ENCODE data around the gene GRAMD1C.

The GRAMD1C gene

GRCh38 chr3:113983544-113983943, 145.0 kb downstream of the GRAMD1C start:
- H3F3A ChIP-seq (ENCODE audit: insufficient read depth, low read length) = no peaks in the 10 kb centered on the region
- no peaks in the 10 kb centered on the region for H4K20me1 ChIP-seq (ENCODE audit: insufficient read depth, low read length)
- H3K4me3 ChIP-seq (ENCODE audit: low read depth, low read length, poor library complexity, severe bottlenecking) = no peak overlapping the region
- no peaks in the 10 kb centered on the region for H3K9me2 ChIP-seq (ENCODE audit: low read depth, low read length)
- peaks cover 18% of the 10 kb centered on the region for H3K4me1 ChIP-seq (ENCODE audit: insufficient read depth, low read length, severe bottlenecking)
- peaks cover 2% of the 10 kb centered on the region; the same call in 1 of the 2 replicates for H3K36me3 ChIP-seq (ENCODE audit: insufficient read depth, low read length)
- no peaks in the 10 kb centered on the region for H3K27me3 ChIP-seq (ENCODE audit: insufficient read depth, low read length)
- H3K9ac ChIP-seq (ENCODE audit: low read length) = no peak overlapping the region
- no peak overlapping the region for H3K27ac ChIP-seq (ENCODE audit: low read depth, low read length, poor library complexity, severe bottlenecking)
- no peaks in the 10 kb centered on the region for H3K9me3 ChIP-seq (ENCODE audit: low read length)
- TF ChIP-seq EZH2 (IDR thresholded peaks at IDR 0.05; ENCODE audit: borderline replicate concordance, low read length) (no peak), CTCF (IDR thresholded peaks at IDR 0.05; ENCODE audit: low read length) (no peak)
- no peaks in the 10 kb centered on the region for H3K79me2 ChIP-seq (ENCODE audit: insufficient read depth, low read length)
- no peak overlapping the region for H3K4me2 ChIP-seq (ENCODE audit: low read length)
- no peak overlapping the region for H2AFZ ChIP-seq (ENCODE audit: low read length)

DNA sequence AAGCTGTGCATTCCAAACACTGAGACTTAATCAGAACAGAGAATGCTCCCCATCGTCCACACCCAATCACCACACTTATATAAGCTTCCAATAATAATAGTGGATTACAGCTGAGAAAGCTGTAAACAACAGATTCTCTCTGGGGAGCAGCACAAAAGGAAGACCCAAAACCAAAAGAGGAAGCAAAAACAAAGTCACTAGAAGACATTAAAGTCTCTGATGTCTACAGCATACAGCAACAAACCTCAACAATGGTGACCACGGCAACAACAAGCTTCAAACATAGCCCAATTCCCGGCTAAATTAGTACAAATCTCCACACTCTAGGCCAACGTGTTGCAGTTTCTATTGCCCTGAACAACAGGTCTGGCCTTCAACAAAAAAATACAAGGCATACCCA, 147.0 kb downstream of the GRAMD1C start:
- Histone ChIP-seq H3K4me3 (ENCODE audit: low read depth, low read length, poor library complexity, severe bottlenecking) (no peak overlapping the region), H3K79me2 (ENCODE audit: insufficient read depth, low read length) (no peaks in the 10 kb centered on the region), H3K9ac (ENCODE audit: low read length) (no peak overlapping the region), H3K27me3 (ENCODE audit: insufficient read depth, low read length) (no peaks in the 10 kb centered on the region), H3K4me2 (ENCODE audit: low read length) (peak overlapping the region; percentile 31; the same call in 1 of the 2 replicates), H4K20me1 (ENCODE audit: insufficient read depth, low read length) (no peaks in the 10 kb centered on the region), H3K36me3 (ENCODE audit: insufficient read depth, low read length) (no peaks in the 10 kb centered on the region), H2AFZ (ENCODE audit: low read length) (no peak overlapping the region), H3K27ac (ENCODE audit: low read depth, low read length, poor library complexity, severe bottlenecking) (no peak overlapping the region), H3K9me3 (ENCODE audit: low read length) (no peaks in the 10 kb centered on the region), H3F3A (ENCODE audit: insufficient read depth, low read length) (no peaks in the 10 kb centered on the region), H3K4me1 (ENCODE audit: insufficient read depth, low read length, severe bottlenecking) (peaks cover 18% of the 10 kb centered on the region), H3K9me2 (ENCODE audit: low read depth, low read length) (no peaks in the 10 kb centered on the region)
- TF ChIP-seq CTCF (IDR thresholded peaks at IDR 0.05; ENCODE audit: low read length) (no peak), EZH2 (IDR thresholded peaks at IDR 0.05; ENCODE audit: borderline replicate concordance, low read length) (no peak)
